ENCODE measurements around the gene DOCK11. TPM values are rescaled to one million over a fixed set of nuclear protein-coding genes. Genes with fewer than 3 reads are reported as not detected.

Gene DOCK11
- total and polyA plus RNA-seq, 10 of the 15 experiments (the other 5 are each of a cell fraction or from before 2014, with no cell fraction given) = 16.3 to 30.7 (median 19.8) TPM

DNA sequence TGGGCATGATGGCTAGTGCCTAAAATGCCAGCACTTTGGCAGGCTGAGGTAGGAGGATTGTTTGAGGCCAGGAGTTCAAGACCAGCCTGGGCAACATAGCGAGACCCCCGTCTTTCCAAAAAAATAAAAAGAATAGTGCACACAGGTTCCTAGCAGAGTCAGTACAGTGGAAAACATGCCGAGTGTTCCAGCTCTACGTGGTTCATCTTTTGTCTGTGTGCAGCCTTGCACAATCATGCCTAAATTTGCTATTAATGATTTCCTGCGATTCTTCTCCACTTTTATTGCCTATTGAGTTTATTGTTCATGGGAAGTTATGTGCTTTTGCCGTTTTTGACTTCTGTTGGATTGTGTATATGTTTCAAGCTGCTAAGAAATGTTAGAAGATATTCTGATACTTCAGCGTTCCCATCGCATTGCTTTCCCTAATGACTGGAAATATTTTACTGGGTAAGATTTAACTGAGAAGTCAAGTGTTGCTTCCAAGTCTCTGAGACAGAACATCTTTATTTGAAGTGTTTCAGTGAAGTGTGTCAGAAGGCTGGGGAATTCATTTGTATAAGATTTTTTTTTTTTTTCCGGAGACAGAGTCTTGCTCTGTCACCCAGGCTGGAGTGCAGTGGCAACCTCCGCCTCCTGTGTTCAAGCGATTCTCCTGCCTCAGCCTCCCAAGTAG, 11.3 kb downstream of the DOCK11 start:
- ChIA-PET POLR2A (no interaction called here), RAD21 (ENCODE audit: unreplicated experiment) (no interaction called here), CTCF (interaction anchor here (1.5 to 1.8 kb wide), 2 partner anchors 10 kb away, joined by 3 to 4 read pairs; no protein-coding TSS in a partner anchor), SMC1A (ENCODE audit: uncharacterized antibody, unreplicated experiment) (no interaction called here)
- in situ Hi-C loops (cut with MboI) = no loop called here
- Histone ChIP-seq H3K27me3 (replicated peaks in 1 of 2; ENCODE audit: control insufficient read depth in 2 of 2, insufficient read depth in 2 of 2, low read length in 1 of 2) (no peaks in the 10 kb centered on the region), H4K20me1 (ENCODE audit: control insufficient read depth, insufficient read depth) (no peaks in the 10 kb centered on the region), H3K36me3 (ENCODE audit: control insufficient read depth in 2 of 2, insufficient read depth in 2 of 2, low read length in 1 of 2) (no peaks in the 10 kb centered on the region), H3K79me2 (ENCODE audit: control insufficient read depth, insufficient read depth, low read length) (peaks cover 4% of the 10 kb centered on the region), H2AFZ (ENCODE audit: control insufficient read depth, low read depth, low read length) (no peak overlapping the region), H3K4me1 (ENCODE audit: control insufficient read depth, insufficient read depth, low read length) (peaks cover 3% of the 10 kb centered on the region; the same call in 1 of the 2 replicates), H3K9ac (ENCODE audit: control insufficient read depth, insufficient read depth, low read length) (no peak overlapping the region), H3K9me3 (replicated peaks; ENCODE audit: control insufficient read depth, insufficient read depth, low read length) (no peaks in the 10 kb centered on the region; the same call in 2 of the 3 replicates), H3K27ac (ENCODE audit: control insufficient read depth, insufficient read depth) (no peak overlapping the region), H3K4me2 (ENCODE audit: control insufficient read depth, insufficient read depth) (no peak overlapping the region), H3K4me3 (no peak overlapping the region)
- no peak for ATAC-seq
- DNase-seq (ENCODE audit: low read depth, low spot score) = no peak
- 67% methylated on average over 10 of the region's 11 CpGs for WGBS (ENCODE audit: insufficient coverage, insufficient replicate concordance, low lambda C conversion rate, missing lambda C conversion rate)
- intact Hi-C loops (cut with micrococcal nuclease; ENCODE audit: unreplicated experiment) = no loop called here
- no TSS peak for BruUV-seq (replicated peaks)
- TF ChIP-seq, protein P1, sequence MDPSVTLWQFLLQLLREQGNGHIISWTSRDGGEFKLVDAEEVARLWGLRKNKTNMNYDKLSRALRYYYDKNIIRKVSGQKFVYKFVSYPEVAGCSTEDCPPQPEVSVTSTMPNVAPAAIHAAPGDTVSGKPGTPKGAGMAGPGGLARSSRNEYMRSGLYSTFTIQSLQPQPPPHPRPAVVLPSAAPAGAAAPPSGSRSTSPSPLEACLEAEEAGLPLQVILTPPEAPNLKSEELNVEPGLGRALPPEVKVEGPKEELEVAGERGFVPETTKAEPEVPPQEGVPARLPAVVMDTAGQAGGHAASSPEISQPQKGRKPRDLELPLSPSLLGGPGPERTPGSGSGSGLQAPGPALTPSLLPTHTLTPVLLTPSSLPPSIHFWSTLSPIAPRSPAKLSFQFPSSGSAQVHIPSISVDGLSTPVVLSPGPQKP (IDR thresholded peaks at IDR 0.05; ENCODE audit: low read depth, low read length) = no peak
- TF ChIP-seq CBX3 (IDR thresholded peaks at IDR 0.05; ENCODE audit: borderline replicate concordance, low read depth) = no peak
- no peak for TF ChIP-seq EED (IDR thresholded peaks at IDR 0.05; ENCODE audit: low read depth)
- TF ChIP-seq, protein P2, sequence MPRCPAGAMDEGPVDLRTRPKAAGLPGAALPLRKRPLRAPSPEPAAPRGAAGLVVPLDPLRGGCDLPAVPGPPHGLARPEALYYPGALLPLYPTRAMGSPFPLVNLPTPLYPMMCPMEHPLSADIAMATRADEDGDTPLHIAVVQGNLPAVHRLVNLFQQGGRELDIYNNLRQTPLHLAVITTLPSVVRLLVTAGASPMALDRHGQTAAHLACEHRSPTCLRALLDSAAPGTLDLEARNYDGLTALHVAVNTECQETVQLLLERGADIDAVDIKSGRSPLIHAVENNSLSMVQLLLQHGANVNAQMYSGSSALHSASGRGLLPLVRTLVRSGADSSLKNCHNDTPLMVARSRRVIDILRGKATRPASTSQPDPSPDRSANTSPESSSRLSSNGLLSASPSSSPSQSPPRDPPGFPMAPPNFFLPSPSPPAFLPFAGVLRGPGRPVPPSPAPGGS (IDR thresholded peaks at IDR 0.05; ENCODE audit: borderline replicate concordance, insufficient read depth, low read depth, low read length, poor library complexity, severe bottlenecking) = no peak
- TF ChIP-seq MXI1 (IDR thresholded peaks at IDR 0.05; ENCODE audit: low read depth, low read length) = no peak
- no peak for TF ChIP-seq ZNF622 (IDR thresholded peaks at IDR 0.05)
- TF ChIP-seq TARDBP (IDR thresholded peaks at IDR 0.05; ENCODE audit: borderline replicate concordance) = no peak
- TF ChIP-seq KDM1A (IDR thresholded peaks at IDR 0.05; ENCODE audit: borderline replicate concordance) = no peak
- TF ChIP-seq, protein P3, sequence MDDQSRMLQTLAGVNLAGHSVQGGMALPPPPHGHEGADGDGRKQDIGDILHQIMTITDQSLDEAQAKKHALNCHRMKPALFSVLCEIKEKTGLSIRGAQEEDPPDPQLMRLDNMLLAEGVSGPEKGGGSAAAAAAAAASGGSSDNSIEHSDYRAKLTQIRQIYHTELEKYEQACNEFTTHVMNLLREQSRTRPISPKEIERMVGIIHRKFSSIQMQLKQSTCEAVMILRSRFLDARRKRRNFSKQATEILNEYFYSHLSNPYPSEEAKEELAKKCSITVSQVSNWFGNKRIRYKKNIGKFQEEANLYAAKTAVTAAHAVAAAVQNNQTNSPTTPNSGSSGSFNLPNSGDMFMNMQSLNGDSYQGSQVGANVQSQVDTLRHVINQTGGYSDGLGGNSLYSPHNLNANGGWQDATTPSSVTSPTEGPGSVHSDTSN (IDR thresholded peaks at IDR 0.05; ENCODE audit: insufficient replicate concordance, low read depth, low read length) = no peak
- TF ChIP-seq ATF7 (IDR thresholded peaks at IDR 0.05; ENCODE audit: low read depth) = no peak
- TF ChIP-seq, protein P4, sequence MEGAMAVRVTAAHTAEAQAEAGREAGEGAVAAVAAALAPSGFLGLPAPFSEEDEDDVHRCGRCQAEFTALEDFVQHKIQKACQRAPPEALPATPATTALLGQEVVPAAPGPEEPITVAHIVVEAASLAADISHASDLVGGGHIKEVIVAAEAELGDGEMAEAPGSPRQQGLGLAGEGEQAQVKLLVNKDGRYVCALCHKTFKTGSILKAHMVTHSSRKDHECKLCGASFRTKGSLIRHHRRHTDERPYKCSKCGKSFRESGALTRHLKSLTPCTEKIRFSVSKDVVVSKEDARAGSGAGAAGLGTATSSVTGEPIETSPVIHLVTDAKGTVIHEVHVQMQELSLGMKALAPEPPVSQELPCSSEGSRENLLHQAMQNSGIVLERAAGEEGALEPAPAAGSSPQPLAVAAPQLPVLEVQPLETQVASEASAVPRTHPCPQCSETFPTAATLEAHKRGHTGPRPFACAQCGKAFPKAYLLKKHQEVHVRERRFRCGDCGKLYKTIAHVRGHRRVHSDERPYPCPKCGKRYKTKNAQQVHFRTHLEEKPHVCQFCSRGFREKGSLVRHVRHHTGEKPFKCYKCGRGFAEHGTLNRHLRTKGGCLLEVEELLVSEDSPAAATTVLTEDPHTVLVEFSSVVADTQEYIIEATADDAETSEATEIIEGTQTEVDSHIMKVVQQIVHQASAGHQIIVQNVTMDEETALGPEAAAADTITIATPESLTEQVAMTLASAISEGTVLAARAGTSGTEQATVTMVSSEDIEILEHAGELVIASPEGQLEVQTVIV (IDR thresholded peaks at IDR 0.05; ENCODE audit: borderline replicate concordance, partially characterized antibody) = no peak
- no peak for TF ChIP-seq ZNF207 (IDR thresholded peaks at IDR 0.05; ENCODE audit: borderline replicate concordance)
- no peak for FAIRE-seq
